ENCODE data around the gene TCF12.

DNA sequence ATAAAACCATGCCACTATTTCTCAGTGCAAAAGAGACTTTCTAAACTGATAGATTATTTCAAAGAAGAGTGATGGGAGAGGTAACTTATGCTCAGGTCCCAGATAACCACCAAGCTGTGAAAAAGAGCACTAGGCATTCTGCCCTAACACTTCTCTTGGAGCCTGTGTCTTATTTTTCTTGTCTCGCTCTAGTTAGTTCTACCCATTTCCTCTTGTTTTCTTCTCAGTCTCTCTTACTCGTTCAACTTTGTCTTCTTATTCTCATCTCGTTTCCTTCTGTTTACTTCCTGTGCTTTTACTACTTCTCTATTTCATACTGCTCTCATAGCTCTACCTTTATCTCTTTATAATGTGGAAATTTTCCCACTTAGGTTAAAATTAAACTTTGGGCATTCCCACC is 366.1 kb downstream of the TCF12 start:
- TF ChIP-seq, protein P1, sequence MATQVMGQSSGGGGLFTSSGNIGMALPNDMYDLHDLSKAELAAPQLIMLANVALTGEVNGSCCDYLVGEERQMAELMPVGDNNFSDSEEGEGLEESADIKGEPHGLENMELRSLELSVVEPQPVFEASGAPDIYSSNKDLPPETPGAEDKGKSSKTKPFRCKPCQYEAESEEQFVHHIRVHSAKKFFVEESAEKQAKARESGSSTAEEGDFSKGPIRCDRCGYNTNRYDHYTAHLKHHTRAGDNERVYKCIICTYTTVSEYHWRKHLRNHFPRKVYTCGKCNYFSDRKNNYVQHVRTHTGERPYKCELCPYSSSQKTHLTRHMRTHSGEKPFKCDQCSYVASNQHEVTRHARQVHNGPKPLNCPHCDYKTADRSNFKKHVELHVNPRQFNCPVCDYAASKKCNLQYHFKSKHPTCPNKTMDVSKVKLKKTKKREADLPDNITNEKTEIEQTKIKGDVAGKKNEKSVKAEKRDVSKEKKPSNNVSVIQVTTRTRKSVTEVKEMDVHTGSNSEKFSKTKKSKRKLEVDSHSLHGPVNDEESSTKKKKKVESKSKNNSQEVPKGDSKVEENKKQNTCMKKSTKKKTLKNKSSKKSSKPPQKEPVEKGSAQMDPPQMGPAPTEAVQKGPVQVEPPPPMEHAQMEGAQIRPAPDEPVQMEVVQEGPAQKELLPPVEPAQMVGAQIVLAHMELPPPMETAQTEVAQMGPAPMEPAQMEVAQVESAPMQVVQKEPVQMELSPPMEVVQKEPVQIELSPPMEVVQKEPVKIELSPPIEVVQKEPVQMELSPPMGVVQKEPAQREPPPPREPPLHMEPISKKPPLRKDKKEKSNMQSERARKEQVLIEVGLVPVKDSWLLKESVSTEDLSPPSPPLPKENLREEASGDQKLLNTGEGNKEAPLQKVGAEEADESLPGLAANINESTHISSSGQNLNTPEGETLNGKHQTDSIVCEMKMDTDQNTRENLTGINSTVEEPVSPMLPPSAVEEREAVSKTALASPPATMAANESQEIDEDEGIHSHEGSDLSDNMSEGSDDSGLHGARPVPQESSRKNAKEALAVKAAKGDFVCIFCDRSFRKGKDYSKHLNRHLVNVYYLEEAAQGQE (IDR thresholded peaks at IDR 0.05; ENCODE audit: insufficient replicate concordance, low read depth), result no peak
- TF ChIP-seq, protein P2, sequence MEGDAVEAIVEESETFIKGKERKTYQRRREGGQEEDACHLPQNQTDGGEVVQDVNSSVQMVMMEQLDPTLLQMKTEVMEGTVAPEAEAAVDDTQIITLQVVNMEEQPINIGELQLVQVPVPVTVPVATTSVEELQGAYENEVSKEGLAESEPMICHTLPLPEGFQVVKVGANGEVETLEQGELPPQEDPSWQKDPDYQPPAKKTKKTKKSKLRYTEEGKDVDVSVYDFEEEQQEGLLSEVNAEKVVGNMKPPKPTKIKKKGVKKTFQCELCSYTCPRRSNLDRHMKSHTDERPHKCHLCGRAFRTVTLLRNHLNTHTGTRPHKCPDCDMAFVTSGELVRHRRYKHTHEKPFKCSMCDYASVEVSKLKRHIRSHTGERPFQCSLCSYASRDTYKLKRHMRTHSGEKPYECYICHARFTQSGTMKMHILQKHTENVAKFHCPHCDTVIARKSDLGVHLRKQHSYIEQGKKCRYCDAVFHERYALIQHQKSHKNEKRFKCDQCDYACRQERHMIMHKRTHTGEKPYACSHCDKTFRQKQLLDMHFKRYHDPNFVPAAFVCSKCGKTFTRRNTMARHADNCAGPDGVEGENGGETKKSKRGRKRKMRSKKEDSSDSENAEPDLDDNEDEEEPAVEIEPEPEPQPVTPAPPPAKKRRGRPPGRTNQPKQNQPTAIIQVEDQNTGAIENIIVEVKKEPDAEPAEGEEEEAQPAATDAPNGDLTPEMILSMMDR (IDR thresholded peaks at IDR 0.05; ENCODE audit: insufficient read depth, low read length), result no peak
- TF ChIP-seq POLR2AphosphoS5 (IDR thresholded peaks at IDR 0.05; ENCODE audit: low read depth) (0 out of 2 replicates have a peak, but pooled peaks have one; percentile 7), GABPA (IDR thresholded peaks at IDR 0.05; ENCODE audit: low read depth) (no peak)

All from HL-60 (cell line).